Immature natural killer cell (primary cell): Measurements from ENCODE around the gene OR7G3. TPM values are rescaled to one million over a fixed set of nuclear protein-coding genes. Genes with fewer than 3 reads are reported as not detected.
A peak's percentile ranks its signal among the peaks of the same experiment; 100 is the strongest.

Experiments used
- DNase-seq, 3 donors: peaks; one replicate each; pipeline ENCODE4 v3.0.0; 2022; ENCODE audit warnings: mixed read lengths in 1 of 3
- H3K27ac Mint-ChIP-seq, 6 donors: one replicate each; pipeline ENCODE4 v1.8.0; 2020; ENCODE audit warnings: mixed read lengths in 6 of 6, mild to moderate bottlenecking in 5 of 6, inconsistent platforms in 4 of 6, moderate library complexity in 3 of 6
- H3K27me3 Mint-ChIP-seq, 3 donors: one replicate each; pipeline ENCODE4 v1.8.0; 2020 to 2021; ENCODE audit warnings: low read depth in 3 of 3, mild to moderate bottlenecking in 3 of 3, mixed read lengths in 3 of 3, moderate library complexity in 3 of 3, inconsistent platforms in 1 of 3
- H3K36me3 Mint-ChIP-seq, 3 donors: one replicate each; pipeline ENCODE4 v1.8.0; 2020; ENCODE audit warnings: mixed read lengths in 3 of 3, inconsistent platforms in 2 of 3, mild to moderate bottlenecking in 2 of 3
- H3K4me1 Mint-ChIP-seq, 2 donors: one replicate each; pipeline ENCODE4 v1.8.0; 2020; ENCODE audit warnings: inconsistent platforms in 2 of 2, mild to moderate bottlenecking in 2 of 2, mixed read lengths in 2 of 2, moderate library complexity in 1 of 2
- H3K4me3 Mint-ChIP-seq, 5 donors: one replicate each; pipeline ENCODE4 v1.8.0; 2020; ENCODE audit warnings: mild to moderate bottlenecking in 5 of 5, mixed read lengths in 5 of 5, inconsistent platforms in 3 of 5, moderate library complexity in 3 of 5
- H3K9me3 Mint-ChIP-seq, 6 donors: one replicate each; pipeline ENCODE4 v1.8.0; 2020; ENCODE audit warnings: mild to moderate bottlenecking in 6 of 6, mixed read lengths in 6 of 6, inconsistent platforms in 4 of 6, moderate library complexity in 3 of 6
- polyA plus RNA-seq, 3 donors: library from polyadenylated mRNA; unstranded; fragments of 300-500 nt; fragmentation: Illumina TruSeq; gene quantifications; one replicate each; pipeline ENCODE4 v1.2.3, GENCODE V29; 2021

OR7G3 gene
- polyA plus RNA-seq, result not detected

DNA sequence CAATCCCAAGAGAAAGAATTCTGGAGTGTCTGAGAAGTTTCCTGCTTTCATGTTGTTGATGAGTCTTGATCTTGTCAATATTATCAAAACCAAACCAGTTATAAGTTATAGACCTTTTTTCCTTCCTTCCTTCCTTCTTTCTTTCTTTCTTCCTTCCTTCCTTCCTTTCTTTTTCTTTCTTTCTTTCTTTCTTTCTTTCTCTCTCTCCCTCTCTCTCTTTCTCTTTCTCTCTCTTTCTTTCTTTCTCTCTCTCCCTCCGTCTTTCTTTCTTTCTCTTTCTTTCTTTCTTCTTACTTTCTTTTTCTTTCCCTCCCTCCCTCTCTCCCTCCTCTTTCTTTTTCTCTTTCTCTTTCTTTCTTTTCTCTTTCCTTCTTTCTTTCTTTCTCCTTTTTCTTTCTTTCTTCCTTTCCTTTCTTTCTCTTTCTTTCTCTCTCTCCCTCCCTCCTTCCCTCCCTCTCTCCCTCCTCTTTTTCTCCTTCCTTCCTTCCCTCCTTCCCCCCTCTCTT is at the start of gene OR7G3:
OR7G3 (minus strand) TSS at position 51 of the 506 bp plus-strand sequence; CDS start at position 51, 0 bp downstream.
- H3K27me3 Mint-ChIP-seq, result peaks cover 6 to 7% (median 7%) of the 10 kb centered on the region in 3 donors
- no peaks in the 10 kb centered on the region for H3K9me3 Mint-ChIP-seq
- H3K27ac Mint-ChIP-seq, result no peak within 1 kb of the TSS
- no peaks in the 10 kb centered on the region for H3K36me3 Mint-ChIP-seq
- no peak for DNase-seq
- H3K4me1 Mint-ChIP-seq, result peaks cover 5 to 9% of the 10 kb centered on the region in 2 donors
- H3K4me3 Mint-ChIP-seq, result no peak within 1 kb of the TSS

DNA sequence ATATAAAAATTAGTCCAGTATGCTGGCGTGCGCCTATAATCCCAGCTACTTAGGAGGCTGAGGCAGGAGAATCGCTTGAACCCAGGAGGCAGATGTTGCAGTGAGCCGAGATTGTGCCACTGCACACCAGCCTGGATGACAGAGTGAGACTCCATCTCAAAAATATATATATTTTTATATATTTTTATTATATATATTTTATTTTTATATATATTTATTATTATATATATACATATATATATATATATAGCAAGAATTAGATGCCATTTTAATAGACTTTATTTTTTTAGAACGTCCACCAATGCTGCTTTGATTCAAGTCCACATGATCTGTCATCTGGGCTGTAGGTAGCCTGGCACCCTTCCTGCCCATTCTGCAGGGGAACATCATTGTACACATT is 48.6 kb upstream of the OR7G3 start:
- no peaks in the 10 kb centered on the region for H3K36me3 Mint-ChIP-seq
- no peak overlapping the region for H3K27ac Mint-ChIP-seq
- peaks cover 0 to 5% (median 3%) of the 10 kb centered on the region in 3 donors for H3K27me3 Mint-ChIP-seq
- no peak for DNase-seq
- H3K4me1 Mint-ChIP-seq, result no peaks in the 10 kb centered on the region
- no peak overlapping the region for H3K4me3 Mint-ChIP-seq
- H3K9me3 Mint-ChIP-seq, result no peaks in the 10 kb centered on the region

DNA sequence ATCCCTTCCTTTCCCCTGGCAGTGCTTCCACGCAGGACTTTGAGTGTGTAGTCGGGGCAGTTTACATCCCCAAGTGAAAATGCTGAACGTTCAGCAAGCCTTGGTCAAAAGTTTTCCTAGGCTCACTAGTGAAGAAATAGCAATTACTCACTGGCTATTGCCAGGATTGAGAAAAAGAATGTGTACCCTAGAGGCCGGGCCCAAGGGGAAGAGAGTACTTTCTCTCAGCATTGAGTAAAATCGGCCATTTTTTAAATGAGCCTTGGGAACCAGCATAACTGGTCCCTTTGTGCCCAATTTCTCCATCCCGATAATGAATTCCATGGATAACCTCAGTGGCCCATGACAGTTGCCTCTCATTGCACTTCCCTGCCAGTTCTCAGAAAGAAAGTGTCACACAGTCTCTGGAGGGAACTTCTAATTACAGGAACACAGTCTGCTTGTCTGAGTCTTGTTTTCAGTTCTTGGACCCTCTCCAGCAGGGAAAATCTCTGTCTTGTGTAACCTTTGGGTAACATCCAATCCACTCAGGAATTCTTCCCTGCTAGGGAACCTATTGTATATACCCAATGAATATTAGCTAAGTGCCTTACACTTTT is 44.7 kb upstream of the OR7G3 start:
- DNase-seq, result no peak
- H3K4me3 Mint-ChIP-seq, result no peak overlapping the region
- H3K27me3 Mint-ChIP-seq, result no peaks in the 10 kb centered on the region
- no peaks in the 10 kb centered on the region for H3K9me3 Mint-ChIP-seq
- H3K36me3 Mint-ChIP-seq, result peaks cover 0 to 15% (median 5%) of the 10 kb centered on the region in 3 donors
- no peaks in the 10 kb centered on the region for H3K4me1 Mint-ChIP-seq
- H3K27ac Mint-ChIP-seq, result no peak overlapping the region

DNA sequence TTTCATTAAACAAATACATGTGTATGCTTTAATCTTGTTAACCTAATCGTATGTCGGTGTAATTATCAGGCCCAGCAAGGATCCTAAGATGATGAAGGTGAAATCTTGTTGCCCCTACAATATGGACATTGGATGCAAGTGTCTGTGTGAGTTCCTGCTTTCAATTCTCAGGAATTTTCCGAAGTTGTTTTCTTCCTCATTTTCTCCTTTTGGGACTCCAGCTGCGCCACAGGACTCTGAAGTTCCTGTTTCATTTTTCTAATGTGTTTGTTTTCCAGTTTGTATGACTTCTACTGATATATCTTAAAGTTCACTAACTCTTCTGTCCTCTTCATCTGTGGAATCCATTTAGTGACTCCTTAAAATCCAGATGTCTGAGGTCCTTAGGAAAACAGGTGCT is 40.1 kb upstream of the OR7G3 start:
- no peak for DNase-seq
- peaks cover 17 to 43% (median 37%) of the 10 kb centered on the region in 3 donors for H3K36me3 Mint-ChIP-seq
- H3K27me3 Mint-ChIP-seq, result no peaks in the 10 kb centered on the region
- peaks cover 0 to 1% of the 10 kb centered on the region in 2 donors for H3K4me1 Mint-ChIP-seq
- no peaks in the 10 kb centered on the region for H3K9me3 Mint-ChIP-seq
- H3K27ac Mint-ChIP-seq, result no peak overlapping the region
- H3K4me3 Mint-ChIP-seq, result no peak overlapping the region

DNA sequence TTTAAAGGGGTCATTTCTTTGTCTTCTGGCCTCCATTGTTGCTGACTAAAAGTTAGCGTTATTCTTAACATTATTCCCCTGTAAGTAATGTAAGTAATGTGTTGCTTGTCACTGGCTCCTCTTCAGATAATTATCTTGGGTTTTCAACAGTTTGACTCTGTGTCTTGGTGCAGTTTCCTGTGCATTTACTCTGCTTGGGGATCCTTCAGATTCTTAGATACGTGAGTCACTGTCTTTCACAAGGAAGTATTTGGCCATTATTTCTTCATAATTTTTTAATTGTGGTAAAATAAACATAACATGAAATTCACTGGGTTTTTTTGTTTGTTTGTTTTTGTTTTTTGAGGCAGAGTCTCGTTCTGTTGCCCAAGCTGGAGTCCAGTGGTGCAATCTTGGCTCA is 38.5 kb upstream of the OR7G3 start:
- Mint-ChIP-seq H3K27me3 (peaks cover 0 to 2% (median 0%) of the 10 kb centered on the region in 3 donors), H3K36me3 (peaks cover 33 to 59% (median 53%) of the 10 kb centered on the region in 3 donors), H3K9me3 (no peaks in the 10 kb centered on the region), H3K4me3 (no peak overlapping the region), H3K4me1 (peaks cover 0 to 1% of the 10 kb centered on the region in 2 donors), H3K27ac (no peak overlapping the region)
- no peak for DNase-seq

DNA sequence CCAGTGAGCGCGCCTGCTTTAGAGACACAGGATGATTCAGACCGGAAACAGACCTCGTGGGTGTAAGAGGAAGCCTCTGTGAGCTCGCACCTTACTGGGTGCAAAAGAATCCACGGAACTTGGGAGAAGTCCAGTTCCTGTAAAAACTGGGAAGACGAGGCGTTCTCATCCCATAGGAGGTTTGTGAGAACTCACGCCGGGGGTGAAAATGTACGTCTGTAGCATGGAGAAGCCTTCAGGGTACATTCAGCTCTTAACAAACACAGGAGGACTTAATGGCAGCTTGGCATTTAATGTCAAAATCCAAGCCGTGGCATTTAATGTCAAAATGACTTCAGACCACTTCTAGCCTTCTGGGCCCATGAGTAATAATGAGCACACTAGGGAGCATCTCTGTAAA is 34.7 kb upstream of the OR7G3 start:
- Mint-ChIP-seq H3K36me3 (peaks cover 45 to 68% (median 61%) of the 10 kb centered on the region in 3 donors), H3K27me3 (peaks cover 0 to 3% (median 2%) of the 10 kb centered on the region in 3 donors), H3K9me3 (no peaks in the 10 kb centered on the region), H3K4me3 (no peak overlapping the region), H3K27ac (no peak overlapping the region), H3K4me1 (peaks cover 0 to 1% of the 10 kb centered on the region in 2 donors)
- DNase-seq, result no peak

DNA sequence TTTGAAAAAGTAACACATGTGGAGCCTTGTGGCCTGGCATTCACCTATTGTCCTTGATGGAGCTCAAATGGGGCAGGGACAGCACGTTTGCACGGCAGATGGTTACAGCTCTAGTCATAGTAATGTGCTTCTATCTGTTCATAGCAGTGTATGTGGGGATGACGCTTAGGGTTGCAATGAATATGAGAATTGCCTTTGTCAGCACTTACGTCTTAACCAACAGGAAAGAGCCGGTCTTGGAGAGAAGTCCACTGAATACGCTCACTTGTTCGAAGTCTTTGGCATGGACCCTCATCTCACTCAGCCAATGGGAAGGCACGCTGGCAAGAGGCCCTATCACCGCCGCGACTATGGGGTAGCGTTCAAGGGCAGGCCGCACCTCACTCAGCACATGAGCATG is 33.1 kb upstream of the OR7G3 start:
- no peak for DNase-seq
- Mint-ChIP-seq H3K36me3 (peaks cover 45 to 62% (median 57%) of the 10 kb centered on the region in 3 donors), H3K9me3 (no peaks in the 10 kb centered on the region), H3K4me1 (peaks cover 10 to 15% of the 10 kb centered on the region in 2 donors), H3K27ac (no peak overlapping the region), H3K27me3 (peaks cover 0 to 3% (median 2%) of the 10 kb centered on the region in 3 donors), H3K4me3 (no peak overlapping the region)

DNA sequence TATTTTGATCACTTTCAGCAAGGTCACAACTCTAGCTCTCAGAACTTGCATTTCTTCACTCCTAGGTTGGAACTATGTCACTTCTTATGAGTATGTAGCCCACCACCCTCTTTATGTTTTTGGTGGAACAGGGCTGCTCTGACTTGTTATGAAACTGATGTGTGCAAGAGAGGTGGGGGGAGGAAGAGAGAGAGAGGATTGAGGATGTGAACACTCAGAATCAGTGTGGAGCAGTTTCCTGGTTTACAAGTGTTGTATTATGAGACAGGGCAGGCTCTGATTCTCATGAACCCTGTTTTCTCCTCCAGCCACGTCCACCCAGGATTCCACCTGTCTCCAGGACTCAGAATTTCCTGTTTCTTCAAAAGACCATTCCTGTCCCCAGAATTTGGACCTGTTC is 29.6 kb upstream of the OR7G3 start:
- Mint-ChIP-seq H3K4me3 (no peak overlapping the region), H3K9me3 (no peaks in the 10 kb centered on the region), H3K36me3 (peaks cover 28 to 40% (median 33%) of the 10 kb centered on the region in 3 donors), H3K27ac (no peak overlapping the region), H3K4me1 (peaks cover 41 to 46% of the 10 kb centered on the region in 2 donors), H3K27me3 (peaks cover 0 to 4% (median 2%) of the 10 kb centered on the region in 3 donors)
- no peak for DNase-seq

DNA sequence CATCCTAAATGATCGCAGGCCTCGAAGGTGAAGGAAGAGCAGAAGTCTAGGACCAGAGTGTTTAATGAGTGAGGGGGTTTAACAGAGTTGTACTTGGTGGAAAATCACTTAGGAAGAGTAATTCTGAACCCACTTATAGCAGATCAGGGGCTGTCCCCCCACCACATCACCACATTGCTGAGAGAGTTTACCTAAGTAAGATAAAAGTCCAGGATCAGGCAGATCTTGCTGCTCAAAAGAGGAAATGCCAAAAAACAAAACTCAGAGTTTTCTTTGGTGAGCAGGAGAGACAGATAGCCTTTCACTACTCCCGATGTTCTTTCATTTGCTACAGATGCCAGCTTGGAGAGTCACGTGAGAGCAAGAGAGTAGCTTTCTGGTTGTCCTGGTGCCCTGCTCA is 28.8 kb upstream of the OR7G3 start:
- no peak overlapping the region for H3K4me3 Mint-ChIP-seq
- H3K27me3 Mint-ChIP-seq, result peaks cover 0 to 4% (median 2%) of the 10 kb centered on the region in 3 donors
- H3K36me3 Mint-ChIP-seq, result peaks cover 21 to 33% (median 26%) of the 10 kb centered on the region in 3 donors
- H3K27ac Mint-ChIP-seq, result peak overlapping the region in 3 of 6 donors; percentile 54 to 84 (median 60)
- H3K9me3 Mint-ChIP-seq, result no peaks in the 10 kb centered on the region
- peaks cover 48 to 53% of the 10 kb centered on the region in 2 donors for H3K4me1 Mint-ChIP-seq
- DNase-seq, result no peak

DNA sequence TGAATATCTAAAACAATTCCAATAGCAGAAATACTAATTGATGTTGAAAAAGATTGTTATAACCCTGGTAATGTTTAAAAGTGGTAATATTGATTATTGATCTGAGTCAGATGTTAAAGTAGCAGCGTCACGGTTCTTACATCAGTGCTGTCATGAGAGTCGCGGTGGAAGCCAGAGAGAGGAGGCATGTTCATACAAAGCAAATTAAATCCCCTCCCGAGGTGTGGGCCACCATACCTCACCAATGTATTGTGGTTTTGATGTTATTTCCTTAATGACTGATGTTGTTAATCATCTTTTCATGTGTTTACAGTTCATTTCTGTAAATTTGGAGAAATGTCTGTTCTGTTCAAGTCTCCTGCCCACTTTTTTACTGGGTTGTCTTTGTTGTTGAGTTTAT is 24.6 kb upstream of the OR7G3 start:
- DNase-seq, result peak; percentile 7 to 45 (median 43)
- Mint-ChIP-seq H3K9me3 (peaks cover 0 to 1% (median 0%) of the 10 kb centered on the region in 6 donors), H3K36me3 (peaks cover 5 to 10% (median 9%) of the 10 kb centered on the region in 3 donors), H3K4me3 (peak overlapping the region in 4 of 5 donors; percentile 11 to 68 (median 54)), H3K27ac (peak overlapping the region; percentile 5 to 76 (median 52)), H3K4me1 (peaks cover 81 to 92% of the 10 kb centered on the region in 2 donors), H3K27me3 (peaks cover 0 to 1% (median 0%) of the 10 kb centered on the region in 3 donors)

DNA sequence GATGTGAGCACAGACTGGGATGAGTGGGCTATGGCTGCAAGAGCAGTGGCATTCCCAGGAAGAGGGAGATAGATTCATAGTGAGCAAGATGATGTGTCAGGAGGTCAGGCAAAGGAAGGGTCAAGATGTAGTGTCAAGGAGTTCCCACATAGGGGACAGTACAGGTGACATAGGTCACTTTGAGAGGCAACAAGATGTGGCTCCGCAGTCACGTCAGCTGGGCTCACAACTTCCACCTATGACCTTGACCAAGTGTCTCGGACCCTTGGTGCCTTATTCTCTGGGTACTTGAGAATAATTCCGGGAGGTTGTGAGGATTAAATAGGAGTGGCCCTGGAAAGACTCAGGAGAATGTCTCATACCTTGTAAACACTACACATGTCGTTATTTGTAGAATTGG is 23.9 kb upstream of the OR7G3 start:
- no peak for DNase-seq
- Mint-ChIP-seq H3K27ac (peak overlapping the region; percentile 5 to 76 (median 65)), H3K4me3 (peak overlapping the region in 4 of 5 donors; percentile 34 to 68 (median 55)), H3K27me3 (peaks cover 0 to 1% (median 0%) of the 10 kb centered on the region in 3 donors), H3K4me1 (peaks cover 76 to 96% of the 10 kb centered on the region in 2 donors), H3K9me3 (peaks cover 0 to 3% (median 1%) of the 10 kb centered on the region in 6 donors), H3K36me3 (peaks cover 7 to 11% (median 7%) of the 10 kb centered on the region in 3 donors)

DNA sequence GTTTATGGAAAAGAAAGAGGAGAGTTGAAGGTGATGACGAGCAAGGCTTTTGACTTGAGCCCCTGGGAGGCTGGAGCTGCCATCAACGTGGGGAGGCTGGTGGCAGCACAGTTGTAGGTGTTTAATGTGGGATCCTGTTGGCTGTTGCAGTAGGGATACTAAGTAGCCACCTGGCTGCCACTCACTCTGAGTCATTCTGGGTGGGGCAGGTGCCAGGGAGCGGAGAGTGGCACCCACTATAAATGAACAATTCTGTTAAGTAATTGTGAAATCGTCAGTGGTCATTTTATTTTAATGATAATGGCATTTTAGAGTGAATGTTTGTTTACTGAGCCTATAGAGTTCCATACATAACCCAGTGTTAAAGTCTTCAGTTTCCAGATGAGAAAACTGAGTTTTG is 23.2 kb upstream of the OR7G3 start:
- H3K4me3 Mint-ChIP-seq, result peak overlapping the region in 4 of 5 donors; percentile 31 to 59 (median 42)
- H3K36me3 Mint-ChIP-seq, result peaks cover 12 to 16% (median 12%) of the 10 kb centered on the region in 3 donors
- peaks cover 2 to 7% (median 6%) of the 10 kb centered on the region in 6 donors for H3K9me3 Mint-ChIP-seq
- peaks cover 72 to 94% of the 10 kb centered on the region in 2 donors for H3K4me1 Mint-ChIP-seq
- DNase-seq, result no peak
- H3K27me3 Mint-ChIP-seq, result peaks cover 0 to 1% (median 0%) of the 10 kb centered on the region in 3 donors
- peak overlapping the region; percentile 6 to 76 (median 68) for H3K27ac Mint-ChIP-seq

DNA sequence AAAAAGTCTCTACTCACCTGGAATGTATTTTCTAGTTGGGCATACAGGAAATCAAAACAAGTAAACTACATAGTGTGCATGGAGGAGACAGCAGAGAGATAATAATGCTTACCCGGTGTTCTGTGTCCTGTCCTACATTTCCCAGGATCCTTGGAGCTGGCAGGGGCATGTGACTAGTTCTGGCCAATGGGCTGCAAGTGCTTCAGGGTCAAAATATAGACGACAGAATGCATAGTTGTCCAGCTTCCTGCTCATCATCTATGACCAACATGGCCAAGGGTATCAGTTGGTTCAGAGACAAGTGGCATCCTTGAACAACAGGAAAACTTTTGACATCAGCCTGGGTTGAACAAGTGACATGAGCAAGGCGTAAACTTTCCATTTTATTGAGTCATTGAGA is 21.9 kb upstream of the OR7G3 start:
- peaks cover 6 to 15% (median 9%) of the 10 kb centered on the region in 6 donors for H3K9me3 Mint-ChIP-seq
- DNase-seq, result no peak
- H3K27ac Mint-ChIP-seq, result peak overlapping the region in 5 of 6 donors; percentile 14 to 86 (median 55)
- peaks cover 65 to 93% of the 10 kb centered on the region in 2 donors for H3K4me1 Mint-ChIP-seq
- no peaks in the 10 kb centered on the region for H3K27me3 Mint-ChIP-seq
- peak overlapping the region in 1 of 5 donors; percentile 62 for H3K4me3 Mint-ChIP-seq
- peaks cover 18 to 28% (median 19%) of the 10 kb centered on the region in 3 donors for H3K36me3 Mint-ChIP-seq

DNA sequence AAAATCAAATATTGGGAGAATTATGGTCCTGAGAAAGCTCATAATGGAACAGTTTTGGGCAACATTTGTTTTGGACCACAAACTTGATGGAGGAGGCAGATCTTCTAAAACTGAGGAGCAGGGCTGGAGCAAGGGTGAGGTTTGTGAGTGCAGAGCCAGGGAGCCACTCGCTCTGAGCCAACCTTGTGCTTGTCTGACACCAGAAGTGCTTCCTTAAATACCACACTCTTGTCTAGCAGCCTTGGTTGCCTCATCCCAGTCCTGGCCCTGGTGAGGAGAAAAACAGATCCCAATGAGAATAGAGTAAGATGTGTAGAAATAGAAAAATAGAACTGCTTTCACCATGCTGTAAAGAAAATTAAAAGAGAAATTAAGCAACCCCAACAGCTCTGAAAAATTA is 20.1 kb upstream of the OR7G3 start:
- Mint-ChIP-seq H3K9me3 (peaks cover 6 to 15% (median 9%) of the 10 kb centered on the region in 6 donors), H3K4me1 (peaks cover 64 to 93% of the 10 kb centered on the region in 2 donors), H3K4me3 (no peak overlapping the region), H3K27ac (no peak overlapping the region), H3K27me3 (no peaks in the 10 kb centered on the region), H3K36me3 (peaks cover 13 to 24% (median 14%) of the 10 kb centered on the region in 3 donors)
- no peak for DNase-seq
